ENCODE data around the gene SCARB1. TPM values are rescaled to one million over a fixed set of nuclear protein-coding genes. Genes with fewer than 3 reads are reported as not detected.

The SCARB1 gene
- total and polyA plus RNA-seq, 2 donors = 7.8 to 39.6 TPM

GRCh38 chr12:124756760-124757159 lies 106.9 kb downstream of the SCARB1 start:
- no peak overlapping the region for H3K4me3 ChIP-seq (ENCODE audit: low read depth, low read length)
- H3K4me1 ChIP-seq (ENCODE audit: insufficient read depth) = no peaks in the 10 kb centered on the region
- H3K36me3 ChIP-seq (ENCODE audit: insufficient read depth) = no peaks in the 10 kb centered on the region
- 92% methylated on average over 3 of the region's 3 CpGs for whole genome bisulfite sequencing
- no peak for DNase-seq (ENCODE audit: extremely low spot score)
- H3K27ac ChIP-seq (ENCODE audit: low read depth) = no peak overlapping the region

GRCh38 chr12:124756166-124756565 lies 107.5 kb downstream of the SCARB1 start:
- H3K27ac ChIP-seq (ENCODE audit: low read depth) = no peak overlapping the region

GRCh38 chr12:124755801-124756148 lies 107.9 kb downstream of the SCARB1 start:
- 84% methylated on average over 8 of the region's 8 CpGs for WGBS
- DNase-seq (ENCODE audit: extremely low spot score) = no peak
- no peaks in the 10 kb centered on the region for H3K4me1 ChIP-seq (ENCODE audit: insufficient read depth)
- no peak overlapping the region for H3K27ac ChIP-seq (ENCODE audit: low read depth)
- H3K4me3 ChIP-seq (ENCODE audit: low read depth, low read length) = no peak overlapping the region
- no peaks in the 10 kb centered on the region for H3K36me3 ChIP-seq (ENCODE audit: insufficient read depth)

More at GRCh38 chr12:124756166-124756565, 107.5 kb downstream of the SCARB1 start:
- Histone ChIP-seq H3K4me3 (ENCODE audit: low read depth, low read length) (no peak overlapping the region), H3K4me1 (ENCODE audit: insufficient read depth) (no peaks in the 10 kb centered on the region), H3K36me3 (ENCODE audit: insufficient read depth) (no peaks in the 10 kb centered on the region)
- WGBS = 67% methylated on average over 6 of the region's 6 CpGs
- DNase-seq (ENCODE audit: extremely low spot score) = no peak

DNA sequence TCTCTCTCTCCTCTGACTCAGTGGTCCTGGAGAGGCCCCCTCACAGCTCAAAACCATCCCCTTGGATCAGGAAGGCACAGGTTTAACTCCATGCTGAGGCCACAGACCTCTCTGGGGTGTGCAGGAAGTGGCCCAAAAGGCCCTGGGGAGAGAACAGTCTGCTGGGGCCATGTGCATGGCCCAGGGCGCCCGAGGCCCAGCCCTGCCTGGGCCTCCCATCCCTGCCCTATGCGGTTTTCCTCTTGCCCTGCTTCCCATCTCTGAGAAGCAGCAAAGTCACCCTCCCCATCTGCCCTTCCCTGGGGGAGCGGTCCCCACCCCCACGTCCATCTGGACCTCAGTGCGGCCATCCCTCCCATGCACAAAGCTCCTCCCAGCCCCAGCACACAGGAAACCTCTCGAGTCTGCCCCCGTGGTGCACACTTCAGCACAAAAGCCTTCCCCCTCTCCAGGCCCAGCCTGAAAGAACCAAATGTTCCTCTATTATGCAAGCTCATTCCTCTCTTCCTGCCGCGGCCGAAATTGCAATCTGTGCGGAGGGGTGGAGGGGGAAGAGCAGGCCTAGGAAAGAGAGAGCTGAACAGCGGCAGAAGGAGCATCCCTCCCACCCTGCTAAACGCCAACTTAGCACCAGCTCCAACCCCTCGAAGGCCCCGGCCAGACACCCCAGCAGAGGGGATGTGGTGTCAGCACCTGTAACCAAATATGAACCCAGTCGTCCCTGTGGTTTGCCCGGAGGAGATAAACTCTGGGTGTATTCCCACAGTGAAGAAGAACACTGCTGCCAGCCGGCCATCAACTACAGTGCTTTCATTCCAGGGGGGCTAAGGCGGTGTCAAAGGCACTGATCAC lies 108.5 kb downstream of the SCARB1 start:
- Histone ChIP-seq H3K4me1 (ENCODE audit: insufficient read depth) (no peaks in the 10 kb centered on the region), H3K4me3 (ENCODE audit: low read depth, low read length) (no peak overlapping the region), H3K27ac (ENCODE audit: low read depth) (peak overlapping the region; percentile 77), H3K36me3 (ENCODE audit: insufficient read depth) (no peaks in the 10 kb centered on the region)
- WGBS = 30% methylated on average over 20 of the region's 20 CpGs
- DNase-seq (ENCODE audit: extremely low spot score) = no peak

- H3K4me3 ChIP-seq (ENCODE audit: low read depth, low read length) = no peak overlapping the region
- no peak for DNase-seq (ENCODE audit: extremely low spot score)
- H3K27ac ChIP-seq (ENCODE audit: low read depth) = peak overlapping the region; percentile 73
- H3K4me1 ChIP-seq (ENCODE audit: insufficient read depth) = no peaks in the 10 kb centered on the region
- WGBS = 86% methylated on average over 7 of the region's 7 CpGs
- H3K36me3 ChIP-seq (ENCODE audit: insufficient read depth) = no peaks in the 10 kb centered on the region
Observed at GRCh38 chr12:124754491-124754890, 109.2 kb downstream of the SCARB1 start.

DNA sequence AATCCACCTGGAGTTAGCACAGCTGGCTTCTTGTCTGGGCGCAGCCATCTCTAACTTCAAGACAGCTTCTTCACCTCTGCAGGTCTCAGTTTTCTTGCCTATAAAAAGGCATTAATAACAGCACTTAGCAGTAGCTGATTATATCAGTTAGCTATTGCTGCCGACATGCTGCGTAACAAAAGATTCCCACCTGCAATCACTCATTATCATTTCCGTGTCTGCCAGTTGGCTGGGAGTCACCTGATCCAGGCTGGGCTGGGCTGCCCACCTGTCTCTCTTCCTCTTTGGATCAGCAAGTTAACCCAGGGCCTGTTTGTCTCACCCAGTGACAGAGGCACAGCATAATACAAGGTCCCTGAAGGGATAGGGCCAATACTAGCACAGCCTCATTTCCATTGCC lies 109.7 kb downstream of the SCARB1 start:
- Histone ChIP-seq H3K4me1 (ENCODE audit: insufficient read depth) (no peaks in the 10 kb centered on the region), H3K36me3 (ENCODE audit: insufficient read depth) (no peaks in the 10 kb centered on the region), H3K27ac (ENCODE audit: low read depth) (no peak overlapping the region), H3K4me3 (ENCODE audit: low read depth, low read length) (no peak overlapping the region)
- 97% methylated on average over 4 of the region's 4 CpGs for WGBS
- no peak for DNase-seq (ENCODE audit: extremely low spot score)

DNA sequence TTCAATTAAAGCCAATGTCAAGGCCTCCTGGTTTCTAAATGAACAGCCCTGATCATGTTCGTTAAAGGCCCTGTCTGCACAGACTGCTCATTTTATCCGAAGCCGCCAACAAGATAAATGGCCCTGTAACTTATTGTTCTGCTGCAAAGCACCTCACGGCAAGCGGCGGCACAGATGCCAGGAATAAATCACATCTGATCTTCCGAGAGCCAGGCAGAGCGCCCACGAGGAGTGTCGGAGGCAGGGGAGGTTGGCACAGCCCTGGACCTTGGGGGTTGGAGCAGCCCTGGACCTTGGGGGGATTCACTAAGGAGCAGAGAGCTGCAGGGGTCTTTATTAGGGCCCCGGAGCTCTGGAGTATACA lies 110.5 kb downstream of the SCARB1 start:
- H3K27ac ChIP-seq (ENCODE audit: low read depth) = no peak overlapping the region
- 93% methylated on average over 11 of the region's 11 CpGs for WGBS
- no peak overlapping the region for H3K4me3 ChIP-seq (ENCODE audit: low read depth, low read length)
- no peaks in the 10 kb centered on the region for H3K4me1 ChIP-seq (ENCODE audit: insufficient read depth)
- no peaks in the 10 kb centered on the region for H3K36me3 ChIP-seq (ENCODE audit: insufficient read depth)
- no peak for DNase-seq (ENCODE audit: extremely low spot score)

GRCh38 chr12:124752437-124753227 lies 111.0 kb downstream of the SCARB1 start:
- DNase-seq (ENCODE audit: extremely low spot score) = no peak
- H3K36me3 ChIP-seq (ENCODE audit: insufficient read depth) = no peaks in the 10 kb centered on the region
- H3K27ac ChIP-seq (ENCODE audit: low read depth) = no peak overlapping the region
- H3K4me1 ChIP-seq (ENCODE audit: insufficient read depth) = no peaks in the 10 kb centered on the region
- 79% methylated on average over 10 of the region's 10 CpGs for WGBS
- no peak overlapping the region for H3K4me3 ChIP-seq (ENCODE audit: low read depth, low read length)

DNA sequence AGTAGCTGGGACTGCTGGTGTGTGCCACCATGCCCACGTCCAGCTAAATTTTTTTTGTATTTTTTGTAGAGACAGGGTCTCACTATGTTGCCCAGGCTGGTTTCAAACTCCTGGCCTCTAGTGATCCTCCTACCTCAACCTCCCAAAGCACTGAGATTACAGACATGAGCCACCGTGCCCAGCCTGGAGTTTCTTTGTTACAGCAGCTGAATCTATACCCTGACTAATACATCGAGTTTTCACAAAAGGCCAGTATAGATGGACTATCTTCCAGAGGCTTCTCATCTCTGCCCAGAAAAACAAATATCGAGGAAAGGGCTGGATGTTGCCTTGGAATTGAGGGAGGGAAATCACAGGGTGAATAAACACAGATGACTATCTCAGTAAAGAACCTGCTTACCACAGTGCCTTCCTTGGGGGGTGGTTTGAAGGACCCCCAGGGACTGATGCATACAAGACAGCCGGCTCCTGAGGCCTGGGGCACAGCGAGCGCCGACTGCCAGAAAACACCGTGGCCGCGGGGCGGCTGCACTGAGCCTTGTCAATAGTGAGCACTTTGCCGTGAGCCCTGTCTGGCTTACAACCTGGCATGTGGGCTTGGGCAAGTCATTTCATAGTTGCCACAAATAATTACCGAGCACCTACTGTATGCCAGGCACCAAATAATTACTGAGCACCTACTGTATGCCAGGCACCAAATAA lies 111.9 kb downstream of the SCARB1 start:
- no peaks in the 10 kb centered on the region for H3K4me1 ChIP-seq (ENCODE audit: insufficient read depth)
- H3K4me3 ChIP-seq (ENCODE audit: low read depth, low read length) = no peak overlapping the region
- 95% methylated on average over 14 of the region's 14 CpGs for WGBS
- H3K27ac ChIP-seq (ENCODE audit: low read depth) = no peak overlapping the region
- no peaks in the 10 kb centered on the region for H3K36me3 ChIP-seq (ENCODE audit: insufficient read depth)
- no peak for DNase-seq (ENCODE audit: extremely low spot score)

DNA sequence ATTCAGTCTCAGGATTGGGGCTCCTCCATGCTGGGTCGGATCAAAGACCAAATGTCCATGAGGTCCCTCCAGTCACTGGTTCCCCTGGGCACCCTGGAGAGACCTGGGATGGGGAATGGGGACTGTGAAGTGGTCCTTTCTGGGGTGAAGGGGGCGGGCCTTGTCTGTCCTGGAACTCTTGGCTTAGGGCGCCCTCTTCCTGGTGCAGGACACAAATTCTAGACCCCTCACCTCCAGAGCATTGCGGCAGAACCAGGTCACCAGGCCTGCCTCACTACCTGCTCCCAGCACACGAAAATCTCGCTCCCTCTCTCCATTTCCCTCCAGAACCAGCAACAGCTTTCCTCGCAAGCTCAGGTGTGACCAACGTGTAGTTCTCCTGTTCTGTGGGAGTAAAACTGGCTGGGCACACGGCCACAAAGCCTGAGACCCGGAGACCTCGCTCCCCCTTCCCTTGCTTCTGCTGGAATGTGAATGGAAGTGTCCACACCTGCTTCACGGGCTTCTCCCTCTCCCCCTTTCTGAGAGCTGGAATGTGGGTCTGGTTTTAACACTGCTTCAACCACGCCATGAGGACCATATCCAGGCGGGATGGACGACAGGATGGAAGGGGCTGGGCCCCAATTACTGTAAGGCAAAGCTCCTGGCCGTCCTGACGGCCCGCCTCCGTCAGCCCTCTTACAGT lies 112.7 kb downstream of the SCARB1 start:
- 83% methylated on average over 19 of the region's 19 CpGs for WGBS
- Histone ChIP-seq H3K27ac (ENCODE audit: low read depth) (no peak overlapping the region), H3K4me3 (ENCODE audit: low read depth, low read length) (no peak overlapping the region), H3K36me3 (ENCODE audit: insufficient read depth) (no peaks in the 10 kb centered on the region), H3K4me1 (ENCODE audit: insufficient read depth) (no peaks in the 10 kb centered on the region)
- no peak for DNase-seq (ENCODE audit: extremely low spot score)

DNA sequence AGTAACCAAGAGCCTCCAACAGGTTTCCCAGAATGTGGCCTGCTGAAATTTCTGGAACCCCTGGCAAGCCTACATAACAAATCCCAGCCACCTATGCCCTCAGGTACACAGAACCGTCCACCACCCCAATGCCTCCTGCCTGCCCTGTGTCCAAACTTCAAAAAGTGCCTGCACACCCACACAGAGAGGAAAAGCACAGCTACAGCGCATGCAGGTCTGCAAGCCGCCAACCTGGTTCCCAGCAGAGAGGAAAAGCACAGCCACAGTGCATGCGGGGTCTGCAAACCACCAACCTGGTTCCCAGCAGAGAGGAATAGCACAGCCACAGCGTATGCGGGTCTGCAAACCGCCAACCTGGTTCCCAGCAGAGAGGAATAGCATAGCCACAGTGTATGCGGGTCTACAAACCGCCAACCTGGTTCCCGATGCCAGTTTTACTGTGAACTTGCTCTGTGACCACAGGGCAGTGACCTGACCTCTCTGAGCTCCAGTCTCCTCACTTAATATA lies 113.5 kb downstream of the SCARB1 start:
- Histone ChIP-seq H3K36me3 (ENCODE audit: insufficient read depth) (no peaks in the 10 kb centered on the region), H3K4me3 (ENCODE audit: low read depth, low read length) (no peak overlapping the region), H3K27ac (ENCODE audit: low read depth) (no peak overlapping the region), H3K4me1 (ENCODE audit: insufficient read depth) (no peaks in the 10 kb centered on the region)
- 91% methylated on average over 10 of the region's 10 CpGs for WGBS
- no peak for DNase-seq (ENCODE audit: extremely low spot score)

GRCh38 chr12:124749725-124750124 lies 113.9 kb downstream of the SCARB1 start:
- 90% methylated on average over 9 of the region's 9 CpGs for WGBS
- Histone ChIP-seq H3K4me3 (ENCODE audit: low read depth, low read length) (no peak overlapping the region), H3K4me1 (ENCODE audit: insufficient read depth) (no peaks in the 10 kb centered on the region), H3K27ac (ENCODE audit: low read depth) (no peak overlapping the region), H3K36me3 (ENCODE audit: insufficient read depth) (no peaks in the 10 kb centered on the region)
- no peak for DNase-seq (ENCODE audit: extremely low spot score)
